Heart left ventricle (tissue), 16 donors: ENCODE data around the gene DNPEP. TPM values are rescaled to one million over a fixed set of nuclear protein-coding genes. Genes with fewer than 3 reads are reported as not detected.

ENCODE experiments used
- ATAC-seq, 4 donors: fragments of 200-7000 bp; cut with Tn5 transposase; one replicate each; pipeline ENCODE4 v1.9.1; 2020 to 2022; ENCODE audit warnings: moderate library complexity in 4 of 4, mild to moderate bottlenecking in 3 of 4, moderate number of reproducible peaks in 1 of 4
- DNase-seq, 5 donors: peaks; one replicate each; pipeline ENCODE4 v3.0.0-alpha.2; 2020
- H3K27ac ChIP-seq, 12 donors: fragments of 200-600 bp; sonication (generic) in 4 of 12; one replicate each; pipeline versions ENCODE4 v1.5.0 to v1.8.0; 2016 to 2022; ENCODE audit warnings: mild to moderate bottlenecking in 2 of 12
- H3K27me3 ChIP-seq, 9 donors: fragments of 200-600 bp; sonication (generic) in 2 of 9; one replicate each; pipeline versions ENCODE4 v1.5.1 to v1.8.0; 2016 to 2022; ENCODE audit warnings: mild to moderate bottlenecking in 3 of 9
- H3K36me3 ChIP-seq, 9 donors: fragments of 200-600 bp; sonication (generic) in 2 of 9; one replicate each; pipeline versions ENCODE4 v1.5.0 to v1.8.0; 2018 to 2022; ENCODE audit warnings: mild to moderate bottlenecking in 2 of 9
- H3K4me1 ChIP-seq, 12 donors: fragments of 200-600 bp; sonication (generic) in 4 of 12; one replicate each; pipeline versions ENCODE4 v1.5.0 to v1.8.0; 2016 to 2022; ENCODE audit warnings: mild to moderate bottlenecking in 3 of 12
- H3K4me3 ChIP-seq, 12 donors: fragments of 200-600 bp; sonication (generic) in 4 of 12; one replicate each; pipeline versions ENCODE4 v1.5.0 to v1.8.0; 2017 to 2022; ENCODE audit warnings: mild to moderate bottlenecking in 9 of 12, moderate library complexity in 4 of 12
- H3K9me3 ChIP-seq, 12 donors: fragments of 200-600 bp; sonication (generic) in 4 of 12; one replicate each; pipeline versions ENCODE4 v1.5.0 to v1.8.0; 2016 to 2022; ENCODE audit warnings: mild to moderate bottlenecking in 1 of 12
- POLR2A ChIP-seq, 2 donors: fragments of 450-650 bp; IDR thresholded peaks; one replicate each; pipeline ENCODE4 v1.6.1; 2017; ENCODE audit warnings: antibody characterized with exemption in 2 of 2, mild to moderate bottlenecking in 2 of 2, moderate library complexity in 2 of 2
- WGBS, 4 donors: extraction: QIAGEN DNeasy Blood & Tissue Kit in 2 of 4; methylation state at CpG; one replicate each; pipeline versions ENCODE4 v1.1.5 to v1.1.7; 2013 to 2018; 5-methylcytosine and 5-hydroxymethylcytosine counted together
- intact Hi-C, 10 donors: fragments of 100-400 bp; cut with DNase I; formaldehyde crosslinking; loops; one replicate each; pipeline versions ENCODE4 v1.11.1 to v1.14.2; 2022
- polyA plus RNA-seq, 2 donors: library from polyadenylated mRNA; stranded (reverse); fragments of 200-250 nt; gene quantifications; one replicate each; pipeline ENCODE4 v1.2.3, GENCODE V29; 2013
- total RNA-seq, 9 donors: library from RNA; depleted of rRNA in 2 of 9; stranded (reverse); fragments of >200 nt in 2 of 9; fragmentation: NEBNext Ultra II Directional in 3 of 9; extraction: Animal tissue kit (Norgen Biotek cat#: 25700) in 3 of 9; gene quantifications; one replicate each; pipeline versions ENCODE4 v1.1.0 to v1.2.4, GENCODE V29; 2016 to 2023
- TF ChIP-seq, protein P1 (sequence below), 12 donors: fragments of 200-600 bp; sonication (generic) in 4 of 12; IDR thresholded peaks; one replicate each; pipeline versions ENCODE4 v1.5.0 to v1.8.0; 2018 to 2022; ENCODE audit warnings: antibody characterized with exemption in 12 of 12, mild to moderate bottlenecking in 5 of 12
- donor health status: ischemic (EF 13 %, LVEDD 7.1; RV severe dilation, severe dysfunction).
- donor health status: healthy with polysubstance abuse.
- donor health status: DM: no; HTN: yes; CAD: no.
- donor health status: DM: no; HTN: no; CAD: no.
- donor health status: ischemic (EF 25% LVEDD 6.9; RV normal size, moderate dysfunction).
- donor health status: ischemic (EF 25% LVEDD 5.7; RV mildly dilated, moderate dysfunction).
- donor health status: healthy.
- donor health status: DM: yes; HTN: yes; CAD: no.
- donor health status: ischemic (EF 35%, LVEDD 5.7; RV mildly dilated, moderate dysfunction).
- donor health status: nonischemic (EF 11% LVEDD 7.7; RV severe dilation, severe dysfunction).
- donor health status: DM: yes; HTN: yes; CAD: no.
- donor health status: PGD.
- donor health status: ischemic (EF 29% LVEDD 5.4; RV normal size, mild dysfunction).
- donor health status: nonischemic (EF 23%, LVEDD 6.1; RV moderate dilation, normal function).

DNPEP gene
- total and polyA plus RNA-seq, 11 donors: 61.3 to 101 (median 71.8) TPM

GRCh38 chr2:219358170-219359075, 29.3 kb downstream of the DNPEP start:
- ATAC-seq (peak in 1 of 4 donors; percentile 16), DNase-seq (peak in 1 of 5 donors; percentile 60)
- peak overlapping the region in 8 of 12 donors; percentile 20 to 43 (median 31) for H3K4me3 ChIP-seq
- H3K27ac ChIP-seq: no peak overlapping the region
- H3K27me3 ChIP-seq: peaks cover 14 to 51% (median 38%) of the 10 kb centered on the region in 9 donors
- peaks cover 0 to 28% (median 11%) of the 10 kb centered on the region in 12 donors for H3K4me1 ChIP-seq
- no peaks in the 10 kb centered on the region for H3K9me3 ChIP-seq
- TF ChIP-seq, protein P1, sequence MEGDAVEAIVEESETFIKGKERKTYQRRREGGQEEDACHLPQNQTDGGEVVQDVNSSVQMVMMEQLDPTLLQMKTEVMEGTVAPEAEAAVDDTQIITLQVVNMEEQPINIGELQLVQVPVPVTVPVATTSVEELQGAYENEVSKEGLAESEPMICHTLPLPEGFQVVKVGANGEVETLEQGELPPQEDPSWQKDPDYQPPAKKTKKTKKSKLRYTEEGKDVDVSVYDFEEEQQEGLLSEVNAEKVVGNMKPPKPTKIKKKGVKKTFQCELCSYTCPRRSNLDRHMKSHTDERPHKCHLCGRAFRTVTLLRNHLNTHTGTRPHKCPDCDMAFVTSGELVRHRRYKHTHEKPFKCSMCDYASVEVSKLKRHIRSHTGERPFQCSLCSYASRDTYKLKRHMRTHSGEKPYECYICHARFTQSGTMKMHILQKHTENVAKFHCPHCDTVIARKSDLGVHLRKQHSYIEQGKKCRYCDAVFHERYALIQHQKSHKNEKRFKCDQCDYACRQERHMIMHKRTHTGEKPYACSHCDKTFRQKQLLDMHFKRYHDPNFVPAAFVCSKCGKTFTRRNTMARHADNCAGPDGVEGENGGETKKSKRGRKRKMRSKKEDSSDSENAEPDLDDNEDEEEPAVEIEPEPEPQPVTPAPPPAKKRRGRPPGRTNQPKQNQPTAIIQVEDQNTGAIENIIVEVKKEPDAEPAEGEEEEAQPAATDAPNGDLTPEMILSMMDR (IDR thresholded peaks at IDR 0.05): no peak
- TF ChIP-seq POLR2A (IDR thresholded peaks at IDR 0.05): no peak
- 3 to 6% (median 4%) methylated on average over 39 to 66 of the region's 66 CpGs for WGBS, 4 donors
- H3K36me3 ChIP-seq: no peaks in the 10 kb centered on the region
- intact Hi-C loops: no loop called here

- no peak for TF ChIP-seq POLR2A (IDR thresholded peaks at IDR 0.05)
- TF ChIP-seq, protein P1 (IDR thresholded peaks at IDR 0.05): no peak
- intact Hi-C loops: no loop called here
- H3K4me1 ChIP-seq: peaks cover 0 to 18% (median 9%) of the 10 kb centered on the region in 12 donors
- no peak overlapping the region for H3K4me3 ChIP-seq
- H3K9me3 ChIP-seq: no peaks in the 10 kb centered on the region
- peak in 1 of 4 donors; percentile 45 for ATAC-seq
- 63 to 76% (median 67%) methylated on average over 1 of the region's 1 CpG for WGBS, 4 donors
- no peak overlapping the region for H3K27ac ChIP-seq
- no peaks in the 10 kb centered on the region for H3K36me3 ChIP-seq
- peaks cover 14 to 54% (median 38%) of the 10 kb centered on the region in 9 donors for H3K27me3 ChIP-seq
- no peak for DNase-seq
Observed at GRCh38 chr2:219356834-219357233, 30.9 kb downstream of the DNPEP start.

DNA sequence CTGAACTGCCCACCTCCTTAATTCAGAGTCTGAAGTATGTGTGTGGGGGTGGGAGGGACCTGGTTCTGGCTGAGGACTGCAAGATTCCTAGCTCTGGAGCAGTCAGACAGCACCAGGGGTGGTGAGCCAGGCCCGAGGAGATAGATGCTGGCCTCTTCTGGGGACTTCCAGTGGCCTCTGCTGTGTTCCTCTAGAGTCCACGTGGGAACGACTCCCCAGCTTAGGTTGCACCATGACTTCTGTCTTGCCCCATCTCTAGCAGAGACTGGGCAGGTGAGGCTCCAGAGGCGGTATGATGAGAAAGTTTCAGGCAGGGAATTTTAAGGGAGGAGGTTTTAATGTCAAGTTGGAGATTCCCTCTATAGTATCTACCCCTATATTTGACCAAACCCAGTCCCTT, 33.1 kb downstream of the DNPEP start:
- Histone ChIP-seq H3K4me1 (peaks cover 0 to 18% (median 9%) of the 10 kb centered on the region in 12 donors), H3K27me3 (peaks cover 14 to 59% (median 37%) of the 10 kb centered on the region in 9 donors), H3K4me3 (no peak overlapping the region), H3K27ac (no peak overlapping the region), H3K36me3 (no peaks in the 10 kb centered on the region), H3K9me3 (no peaks in the 10 kb centered on the region)
- TF ChIP-seq POLR2A (IDR thresholded peaks at IDR 0.05): no peak
- TF ChIP-seq, protein P1 (IDR thresholded peaks at IDR 0.05): no peak
- no peak for DNase-seq
- WGBS, 4 donors: 69 to 76% (median 73%) methylated on average over 4 of the region's 4 CpGs
- intact Hi-C loops: no loop called here
- no peak for ATAC-seq

DNA sequence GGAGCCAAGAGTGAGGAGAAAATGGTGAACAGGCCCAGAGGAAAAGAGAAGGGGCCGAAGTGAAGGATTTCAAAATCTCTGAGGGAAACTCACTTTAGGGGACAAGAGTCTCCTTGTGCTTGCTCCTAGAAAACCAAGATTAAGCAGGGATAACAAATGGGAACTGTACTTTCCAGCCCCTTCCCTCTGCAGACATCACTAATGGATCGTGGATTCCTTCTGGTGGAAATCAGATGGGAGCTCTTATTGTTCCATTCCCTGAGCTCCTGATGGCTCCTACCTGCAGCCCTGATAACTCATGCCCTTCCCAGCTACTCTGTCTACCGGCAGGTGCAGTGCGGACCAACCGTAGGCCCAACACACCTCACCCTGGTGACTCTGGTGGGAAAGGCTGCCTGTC, 34.6 kb downstream of the DNPEP start:
- Histone ChIP-seq H3K4me1 (peaks cover 0 to 10% (median 1%) of the 10 kb centered on the region in 12 donors), H3K27me3 (peaks cover 6 to 60% (median 22%) of the 10 kb centered on the region in 9 donors), H3K27ac (no peak overlapping the region), H3K36me3 (no peaks in the 10 kb centered on the region), H3K4me3 (no peak overlapping the region), H3K9me3 (no peaks in the 10 kb centered on the region)
- no peak for ATAC-seq
- intact Hi-C loops: no loop called here
- 72 to 86% (median 79%) methylated on average over 5 of the region's 5 CpGs for WGBS, 4 donors
- peak in 1 of 5 donors; percentile 18 for DNase-seq
- TF ChIP-seq, protein P1 (IDR thresholded peaks at IDR 0.05): no peak
- TF ChIP-seq POLR2A (IDR thresholded peaks at IDR 0.05): no peak
